NT2/D1 (cell line): Measurements from ENCODE around the gene PRKN.
"Not testable (repeated sequence)": the region's sequence is repeated elsewhere in the genome, so short reads cannot be mapped to it uniquely, and the experiment has no call there.

ENCODE experiments used
- DNase-seq: peaks from one replicate; pipeline ENCODE4 v3.0.0-alpha.2; 2011; ENCODE audit warnings: low read depth, low spot score
- H3K27me3 ChIP-seq: 2 replicates; pipeline ENCODE4 v1.6.0; 2011; ENCODE audit warnings: mild to moderate bottlenecking; ENCODE audit not compliant: insufficient read length, insufficient read depth
- H3K36me3 ChIP-seq: 2 replicates; pipeline ENCODE4 v1.6.1; 2011; ENCODE audit warnings: mild to moderate bottlenecking, low read length, mixed read lengths; ENCODE audit not compliant: insufficient read depth, insufficient read length
- H3K4me1 ChIP-seq: 2 replicates; pipeline ENCODE4 v1.5.1; 2011; ENCODE audit not compliant: insufficient read depth, insufficient read length
- H3K4me3 ChIP-seq: 2 replicates; pipeline ENCODE4 v1.5.1; 2011; ENCODE audit warnings: low read depth; ENCODE audit not compliant: insufficient read length
- H3K9ac ChIP-seq: 2 replicates; pipeline ENCODE4 v1.6.0; 2011; ENCODE audit warnings: low read depth; ENCODE audit not compliant: insufficient read length
- H3K9me3 ChIP-seq: 2 replicates; pipeline ENCODE4 v1.5.1; 2011; ENCODE audit warnings: mild to moderate bottlenecking, low read length; ENCODE audit not compliant: insufficient read depth
- SUZ12 ChIP-seq: IDR thresholded peaks from 2 replicates; pipeline ENCODE4 v1.6.1; 2011; ENCODE audit not compliant: insufficient read length, insufficient read depth; ENCODE audit errors: extremely low read depth
- YY1 ChIP-seq: IDR thresholded peaks from 2 replicates; pipeline ENCODE4 v1.6.1; 2011; ENCODE audit not compliant: insufficient read length, insufficient read depth
- ZNF274 ChIP-seq: IDR thresholded peaks from 2 replicates; pipeline ENCODE4 v1.6.1; 2011; ENCODE audit warnings: mild to moderate bottlenecking, low read depth, low read length

Gene PRKN

GRCh38 chr6:162404951-162405350 lies 322.6 kb downstream of the PRKN start:
- no peaks in the 10 kb centered on the region for H3K36me3 ChIP-seq
- H3K9ac ChIP-seq, result no peak overlapping the region
- TF ChIP-seq ZNF274 (no peak), YY1 (no peak), SUZ12 (no peak)
- no peaks in the 10 kb centered on the region for H3K9me3 ChIP-seq
- no peaks in the 10 kb centered on the region for H3K4me1 ChIP-seq
- H3K4me3 ChIP-seq, result no peak overlapping the region
- H3K27me3 ChIP-seq, result no peaks in the 10 kb centered on the region
- no peak for DNase-seq

GRCh38 chr6:162403031-162403430 lies 324.5 kb downstream of the PRKN start:
- Histone ChIP-seq H3K4me3 (no peak overlapping the region), H3K9ac (no peak overlapping the region), H3K9me3 (no peaks in the 10 kb centered on the region), H3K36me3 (no peaks in the 10 kb centered on the region), H3K4me1 (no peaks in the 10 kb centered on the region), H3K27me3 (no peaks in the 10 kb centered on the region)
- DNase-seq, result no peak
- no peak for TF ChIP-seq SUZ12
- TF ChIP-seq YY1, result no peak
- no peak for TF ChIP-seq ZNF274

GRCh38 chr6:162395181-162395580 lies 332.4 kb downstream of the PRKN start:
- no peak for TF ChIP-seq ZNF274
- TF ChIP-seq YY1, result no peak
- Histone ChIP-seq H3K4me1 (no peaks in the 10 kb centered on the region), H3K9me3 (no peaks in the 10 kb centered on the region), H3K9ac (no peak overlapping the region), H3K36me3 (no peaks in the 10 kb centered on the region), H3K4me3 (no peak overlapping the region), H3K27me3 (no peaks in the 10 kb centered on the region)
- no peak for DNase-seq

GRCh38 chr6:162390961-162391811 lies 336.4 kb downstream of the PRKN start:
- H3K4me3 ChIP-seq, H3K9ac ChIP-seq, H3K9me3 ChIP-seq, H3K4me1 ChIP-seq, H3K27me3 ChIP-seq, H3K36me3 ChIP-seq, DNase-seq: not testable (repeated sequence)

GRCh38 chr6:162389343-162390085 lies 338.1 kb downstream of the PRKN start:
- Histone ChIP-seq H3K9me3 (no peaks in the 10 kb centered on the region), H3K9ac (no peak overlapping the region)

GRCh38 chr6:162388383-162388777 lies 339.2 kb downstream of the PRKN start:
- Histone ChIP-seq H3K27me3 (no peaks in the 10 kb centered on the region), H3K4me3 (no peak overlapping the region), H3K4me1 (no peaks in the 10 kb centered on the region), H3K9ac (no peak overlapping the region), H3K9me3 (no peaks in the 10 kb centered on the region), H3K36me3 (no peaks in the 10 kb centered on the region)
- no peak for DNase-seq
- TF ChIP-seq YY1, result no peak
- no peak for TF ChIP-seq SUZ12
- no peak for TF ChIP-seq ZNF274

More at GRCh38 chr6:162389343-162390085, 338.1 kb downstream of the PRKN start:
- Histone ChIP-seq H3K4me3 (no peak overlapping the region), H3K27me3 (no peaks in the 10 kb centered on the region), H3K4me1 (no peaks in the 10 kb centered on the region), H3K36me3 (no peaks in the 10 kb centered on the region)
- TF ChIP-seq YY1 (no peak), SUZ12 (no peak), ZNF274 (no peak)
- DNase-seq, result no peak

- Histone ChIP-seq H3K4me1 (no peaks in the 10 kb centered on the region), H3K4me3 (no peak overlapping the region), H3K36me3 (no peaks in the 10 kb centered on the region), H3K27me3 (no peaks in the 10 kb centered on the region), H3K9me3 (no peaks in the 10 kb centered on the region), H3K9ac (no peak overlapping the region)
- TF ChIP-seq YY1 (no peak), SUZ12 (no peak), ZNF274 (no peak)
- no peak for DNase-seq
Measured at GRCh38 chr6:162387718-162388382, 339.7 kb downstream of the PRKN start.
